Neuronal stem cell (in vitro differentiated cells): Measurements from ENCODE around the gene BST2.

Experiments
- DNase-seq: peaks from one replicate; pipeline ENCODE4 v3.0.0-alpha.2; 2013; ENCODE audit warnings: low spot score
- H2AFZ ChIP-seq: one replicate; pipeline ENCODE4 v1.6.1; 2013; ENCODE audit warnings: mild to moderate bottlenecking, low read length, inconsistent platforms
- H2AK5ac ChIP-seq: 2 replicates; pipeline ENCODE4 v1.6.1; 2013; ENCODE audit warnings: low read depth, mild to moderate bottlenecking, inconsistent platforms, low read length, moderate library complexity, mixed read lengths
- H2BK120ac ChIP-seq: 2 replicates; pipeline ENCODE4 v1.6.1; 2013; ENCODE audit warnings: low read depth, mild to moderate bottlenecking, inconsistent platforms, low read length, moderate library complexity, mixed read lengths
- H2BK12ac ChIP-seq: one replicate; pipeline ENCODE4 v1.6.1; 2013; ENCODE audit warnings: low read length, inconsistent platforms
- H2BK15ac ChIP-seq: 2 replicates; pipeline ENCODE4 v1.6.1; 2013; ENCODE audit warnings: mild to moderate bottlenecking, low read length, inconsistent platforms, mixed read lengths
- H2BK5ac ChIP-seq: one replicate; pipeline ENCODE4 v1.6.1; 2013; ENCODE audit warnings: inconsistent platforms, mild to moderate bottlenecking, low read length, moderate library complexity
- H3K14ac ChIP-seq: one replicate; pipeline ENCODE4 v1.6.1; 2013; ENCODE audit warnings: low read length, inconsistent platforms
- H3K18ac ChIP-seq: 2 replicates; pipeline ENCODE4 v1.6.1; 2013; ENCODE audit warnings: low read length, inconsistent platforms
- H3K23ac ChIP-seq: 2 replicates; pipeline ENCODE4 v1.6.1; 2013; ENCODE audit warnings: low read depth, mild to moderate bottlenecking, mixed read lengths, low read length, inconsistent platforms; ENCODE audit not compliant: poor library complexity
- H3K27ac ChIP-seq: replicated peaks from 3 replicates; pipeline ENCODE4 v1.5.1; 2013; ENCODE audit warnings: low read length, inconsistent platforms
- H3K27me3 ChIP-seq, 3 experiments: 2 replicates each; pipeline ENCODE4 v1.6.1; 2013; ENCODE audit warnings: low read length in 3 of 3, mild to moderate bottlenecking in 2 of 3, inconsistent platforms in 1 of 3, low read depth in 1 of 3, mixed read lengths in 1 of 3, moderate library complexity in 1 of 3; ENCODE audit not compliant: control insufficient read depth in 3 of 3, insufficient read depth in 3 of 3
- H3K36me3 ChIP-seq, 2 donors: replicated peaks in 1 of 2; 2 replicates each; pipeline ENCODE4 v1.6.1; 2013; ENCODE audit warnings: low read length in 2 of 2; ENCODE audit not compliant: control insufficient read depth in 2 of 2, insufficient read depth in 2 of 2
- H3K4ac ChIP-seq: 2 replicates; pipeline ENCODE4 v1.6.1; 2013; ENCODE audit warnings: inconsistent platforms, mild to moderate bottlenecking, low read length, moderate library complexity
- H3K4me1 ChIP-seq, 2 donors: 1 replicate in 1 of 2; 2 replicates in 1 of 2; pipeline ENCODE4 v1.6.1; 2013; ENCODE audit warnings: low read length in 2 of 2, low read depth in 1 of 2; ENCODE audit not compliant: control insufficient read depth in 2 of 2, insufficient read depth in 1 of 2
- H3K4me2 ChIP-seq: one replicate; pipeline ENCODE4 v1.6.1; 2013; ENCODE audit warnings: mild to moderate bottlenecking, low read length, inconsistent platforms; ENCODE audit not compliant: insufficient read depth, poor library complexity, severe bottlenecking
- H3K4me3 ChIP-seq, 2 donors: 2 replicates each; pipeline ENCODE4 v1.5.1; 2013; ENCODE audit warnings: low read length in 2 of 2, mild to moderate bottlenecking in 2 of 2, inconsistent platforms in 1 of 2, moderate library complexity in 1 of 2
- H3K79me1 ChIP-seq: one replicate; pipeline ENCODE4 v1.6.1; 2013; ENCODE audit warnings: low read depth, mild to moderate bottlenecking, inconsistent platforms, low read length, moderate library complexity
- H3K9ac ChIP-seq: one replicate; pipeline ENCODE4 v1.6.1; 2013; ENCODE audit warnings: mild to moderate bottlenecking, low read depth, low read length, inconsistent platforms; ENCODE audit not compliant: poor library complexity
- H3K9me3 ChIP-seq, 2 donors: replicated peaks in 1 of 2; 2 replicates each; pipeline versions ENCODE3 to v1.6.1; 2013; ENCODE audit warnings: low read length in 2 of 2, mild to moderate bottlenecking in 2 of 2, inconsistent platforms in 1 of 2, low read depth in 1 of 2, mixed read lengths in 1 of 2, moderate library complexity in 1 of 2; ENCODE audit not compliant: control insufficient read depth in 2 of 2, insufficient read depth in 1 of 2
- H4K8ac ChIP-seq: one replicate; pipeline ENCODE4 v1.6.1; 2013; ENCODE audit warnings: low read depth, mild to moderate bottlenecking, inconsistent platforms, low read length, moderate library complexity
- H4K91ac ChIP-seq: one replicate; pipeline ENCODE4 v1.6.1; 2013; ENCODE audit warnings: low read length, low read depth, mild to moderate bottlenecking, inconsistent platforms; ENCODE audit not compliant: poor library complexity
- WGBS, 2 donors: extraction: QIAGEN DNeasy Blood & Tissue Kit; methylation state at CpG; one replicate each; pipeline ENCODE4 v1.1.7; 2013; ENCODE audit warnings: missing lambda C conversion rate in 2 of 2, mixed read lengths in 1 of 2; ENCODE audit not compliant: insufficient read length in 2 of 2, insufficient replicate concordance in 1 of 2; ENCODE audit errors: extremely low coverage in 2 of 2; 5-methylcytosine and 5-hydroxymethylcytosine counted together

The BST2 gene

DNA sequence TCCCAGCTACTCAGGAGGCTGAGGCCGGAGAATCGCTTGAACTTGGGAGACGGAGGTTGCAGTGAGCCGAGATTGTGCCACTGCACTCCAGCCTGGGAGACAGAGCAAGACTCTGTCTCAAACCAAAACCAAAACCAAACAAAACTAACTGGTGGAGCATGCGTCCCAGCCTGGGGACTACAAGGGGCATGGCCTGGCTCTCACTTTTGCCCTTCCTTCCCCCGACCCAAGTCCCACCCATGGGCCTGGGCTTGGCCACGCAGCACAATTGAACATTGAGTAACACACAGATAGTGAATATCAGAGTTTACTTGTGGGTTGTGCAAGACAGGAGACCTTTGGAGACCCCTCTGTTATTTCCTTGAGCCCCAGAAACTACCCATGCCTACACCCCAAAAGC lies 29.8 kb upstream of the BST2 start:
- no peak overlapping the region for H2BK12ac ChIP-seq
- no peak overlapping the region for H2AK5ac ChIP-seq
- peak overlapping the region; percentile 51 for H3K23ac ChIP-seq
- H3K4me2 ChIP-seq, result no peak overlapping the region
- H2BK120ac ChIP-seq, result no peak overlapping the region
- no peak overlapping the region for H4K91ac ChIP-seq
- H3K14ac ChIP-seq, result no peak overlapping the region
- H3K4me3 ChIP-seq, result no peak overlapping the region
- H3K9ac ChIP-seq, result no peak overlapping the region
- H3K27ac ChIP-seq, result no peak overlapping the region
- H2AFZ ChIP-seq, result no peak overlapping the region
- H3K36me3 ChIP-seq, result peaks cover 0 to 3% of the 10 kb centered on the region in 2 donors
- DNase-seq, result no peak
- H3K79me1 ChIP-seq, result peaks cover 3% of the 10 kb centered on the region
- peaks cover 0 to 3% of the 10 kb centered on the region in 2 donors for H3K9me3 ChIP-seq
- no peak overlapping the region for H4K8ac ChIP-seq
- no peaks in the 10 kb centered on the region for H3K4me1 ChIP-seq
- no peak overlapping the region for H3K4ac ChIP-seq
- no CpG with 5 or more reads among the region's 7 CpGs for WGBS, 2 donors
- H2BK15ac ChIP-seq, result no peak overlapping the region
- H2BK5ac ChIP-seq, result no peak overlapping the region
- no peaks in the 10 kb centered on the region for H3K27me3 ChIP-seq
- H3K18ac ChIP-seq, result no peak overlapping the region

- no peaks in the 10 kb centered on the region for H3K27me3 ChIP-seq
- no peak overlapping the region for H2BK15ac ChIP-seq
- H4K8ac ChIP-seq, result no peak overlapping the region
- DNase-seq, result no peak
- H2AFZ ChIP-seq, result no peak overlapping the region
- no peak overlapping the region for H3K18ac ChIP-seq
- H3K14ac ChIP-seq, result no peak overlapping the region
- no peak overlapping the region for H2AK5ac ChIP-seq
- H2BK12ac ChIP-seq, result no peak overlapping the region
- no CpG with 5 or more reads among the region's 7 CpGs for WGBS, 2 donors
- no peaks in the 10 kb centered on the region for H3K4me1 ChIP-seq
- no peak overlapping the region for H2BK120ac ChIP-seq
- H3K79me1 ChIP-seq, result peaks cover 3% of the 10 kb centered on the region
- H3K9me3 ChIP-seq, result peaks cover 0 to 3% of the 10 kb centered on the region in 2 donors
- no peak overlapping the region for H3K23ac ChIP-seq
- H3K4ac ChIP-seq, result no peak overlapping the region
- H3K4me3 ChIP-seq, result no peak overlapping the region
- H2BK5ac ChIP-seq, result no peak overlapping the region
- H3K9ac ChIP-seq, result no peak overlapping the region
- no peak overlapping the region for H3K4me2 ChIP-seq
- no peak overlapping the region for H3K27ac ChIP-seq
- peaks cover 0 to 3% of the 10 kb centered on the region in 2 donors for H3K36me3 ChIP-seq
- no peak overlapping the region for H4K91ac ChIP-seq
Measured at GRCh38 chr19:17431417-17431816, 26.0 kb upstream of the BST2 start.

GRCh38 chr19:17429641-17430113 lies 24.2 kb upstream of the BST2 start:
- no peaks in the 10 kb centered on the region for H3K9me3 ChIP-seq
- H3K9ac ChIP-seq, result no peak overlapping the region
- H2AFZ ChIP-seq, result no peak overlapping the region
- H3K4me3 ChIP-seq, result no peak overlapping the region
- H4K91ac ChIP-seq, result no peak overlapping the region
- no peak overlapping the region for H2BK120ac ChIP-seq
- no peaks in the 10 kb centered on the region for H3K27me3 ChIP-seq
- no peak overlapping the region for H2BK12ac ChIP-seq
- WGBS, 2 donors, result no CpG with 5 or more reads among the region's 17 CpGs
- no peaks in the 10 kb centered on the region for H3K79me1 ChIP-seq
- no peak overlapping the region for H2AK5ac ChIP-seq
- no peak overlapping the region for H2BK15ac ChIP-seq
- no peak overlapping the region for H3K4me2 ChIP-seq
- peaks cover 1 to 2% of the 10 kb centered on the region in 2 donors for H3K4me1 ChIP-seq
- no peak for DNase-seq
- H3K4ac ChIP-seq, result no peak overlapping the region
- no peaks in the 10 kb centered on the region for H3K36me3 ChIP-seq
- no peak overlapping the region for H3K27ac ChIP-seq
- H3K23ac ChIP-seq, result no peak overlapping the region
- no peak overlapping the region for H3K14ac ChIP-seq
- H3K18ac ChIP-seq, result no peak overlapping the region
- no peak overlapping the region for H4K8ac ChIP-seq
- no peak overlapping the region for H2BK5ac ChIP-seq

GRCh38 chr19:17424743-17425365 lies 19.4 kb upstream of the BST2 start:
- peak overlapping the region; percentile 38 for H3K14ac ChIP-seq
- no peak overlapping the region for H3K23ac ChIP-seq
- peaks cover 6 to 12% of the 10 kb centered on the region in 2 donors for H3K4me1 ChIP-seq
- H2BK120ac ChIP-seq, result no peak overlapping the region
- H3K4me3 ChIP-seq, result peak overlapping the region in 1 of 2 donors; percentile 29
- peak overlapping the region; percentile 70 for H3K9ac ChIP-seq
- peaks cover 4% of the 10 kb centered on the region for H3K79me1 ChIP-seq
- peak overlapping the region; percentile 54 for H3K4me2 ChIP-seq
- H3K27ac ChIP-seq, result peak overlapping the region; percentile 24
- H4K8ac ChIP-seq, result no peak overlapping the region
- peak overlapping the region; percentile 75 for H2BK5ac ChIP-seq
- H3K27me3 ChIP-seq, result no peaks in the 10 kb centered on the region
- H3K4ac ChIP-seq, result no peak overlapping the region
- peaks cover 2 to 4% of the 10 kb centered on the region in 2 donors for H3K36me3 ChIP-seq
- H2AFZ ChIP-seq, result peak overlapping the region; percentile 83
- peak overlapping the region; percentile 85 for H3K18ac ChIP-seq
- no CpG with 5 or more reads among the region's 27 CpGs for WGBS, 2 donors
- peak overlapping the region; percentile 73 for H2BK12ac ChIP-seq
- no peaks in the 10 kb centered on the region for H3K9me3 ChIP-seq
- peak; percentile 76 for DNase-seq
- H2BK15ac ChIP-seq, result peak overlapping the region; percentile 58
- H4K91ac ChIP-seq, result no peak overlapping the region
- peak overlapping the region; percentile 95 for H2AK5ac ChIP-seq
